ENCODE data around the gene BCAS1. TPM values are rescaled to one million over a fixed set of nuclear protein-coding genes. Genes with fewer than 3 reads are reported as not detected.

BCAS1 gene
- total RNA-seq, 1 donor from 2014 or later: under 0.01 TPM

DNA sequence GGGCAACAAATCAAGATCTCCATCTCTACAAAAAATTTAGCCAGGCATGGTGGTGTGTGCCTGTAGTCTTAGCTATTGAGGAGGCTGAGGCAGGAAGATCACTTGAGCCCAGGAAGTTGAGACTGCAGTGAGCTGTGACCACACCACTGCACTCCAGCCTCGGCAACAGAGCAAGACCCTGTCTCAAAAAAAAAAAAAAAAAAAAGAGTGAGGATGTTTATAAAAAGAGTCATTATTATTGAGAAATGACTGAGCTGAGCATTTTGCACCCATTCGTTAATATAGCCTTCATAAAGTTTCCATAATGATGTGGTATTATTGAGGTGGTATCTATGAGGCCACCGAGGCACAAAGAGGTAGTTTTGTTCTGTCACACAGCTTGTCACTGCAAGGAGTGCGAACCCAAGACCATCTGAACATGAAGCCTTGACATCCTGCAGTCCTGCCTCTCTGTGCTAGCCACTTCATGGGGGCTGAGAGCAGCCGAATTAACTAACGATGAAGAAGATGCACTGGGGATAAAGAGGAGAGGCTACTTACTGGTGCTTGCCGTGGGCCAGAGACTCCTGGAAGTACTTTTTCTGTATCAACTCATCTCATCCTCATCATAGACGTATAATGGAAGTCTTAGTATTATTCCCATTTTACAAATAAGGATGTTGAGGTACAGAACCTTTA, 175.5 kb downstream of the BCAS1 start:
- no peak for DNase-seq (ENCODE audit: low read depth)
- TF ChIP-seq, protein P1, sequence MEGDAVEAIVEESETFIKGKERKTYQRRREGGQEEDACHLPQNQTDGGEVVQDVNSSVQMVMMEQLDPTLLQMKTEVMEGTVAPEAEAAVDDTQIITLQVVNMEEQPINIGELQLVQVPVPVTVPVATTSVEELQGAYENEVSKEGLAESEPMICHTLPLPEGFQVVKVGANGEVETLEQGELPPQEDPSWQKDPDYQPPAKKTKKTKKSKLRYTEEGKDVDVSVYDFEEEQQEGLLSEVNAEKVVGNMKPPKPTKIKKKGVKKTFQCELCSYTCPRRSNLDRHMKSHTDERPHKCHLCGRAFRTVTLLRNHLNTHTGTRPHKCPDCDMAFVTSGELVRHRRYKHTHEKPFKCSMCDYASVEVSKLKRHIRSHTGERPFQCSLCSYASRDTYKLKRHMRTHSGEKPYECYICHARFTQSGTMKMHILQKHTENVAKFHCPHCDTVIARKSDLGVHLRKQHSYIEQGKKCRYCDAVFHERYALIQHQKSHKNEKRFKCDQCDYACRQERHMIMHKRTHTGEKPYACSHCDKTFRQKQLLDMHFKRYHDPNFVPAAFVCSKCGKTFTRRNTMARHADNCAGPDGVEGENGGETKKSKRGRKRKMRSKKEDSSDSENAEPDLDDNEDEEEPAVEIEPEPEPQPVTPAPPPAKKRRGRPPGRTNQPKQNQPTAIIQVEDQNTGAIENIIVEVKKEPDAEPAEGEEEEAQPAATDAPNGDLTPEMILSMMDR (conservative IDR thresholded peaks at IDR 0.05; ENCODE audit: low read depth, low read length): no peak
- H3K4me3 ChIP-seq (ENCODE audit: low read depth, low read length): no peak overlapping the region

Other genes with a start within 250 kb of the BCAS1 start
- 0.80 and 1.5 TPM in 2 replicates for gene CYP24A1, start 103.4 kb upstream of the BCAS1 start, total RNA-seq
- 64.0 and 116 TPM in 2 replicates for gene PFDN4, start 137.5 kb upstream of the BCAS1 start, total RNA-seq